ENCODE data around the gene ANKRD12. TPM values are rescaled to one million over a fixed set of nuclear protein-coding genes. Genes with fewer than 3 reads are reported as not detected.

ANKRD12 gene
- total and polyA plus RNA-seq, 4 donors, result 23.8 to 97.1 (median 54.8) TPM

GRCh38 chr18:9215221-9215933 lies 78.8 kb downstream of the ANKRD12 start:
- Histone ChIP-seq H3K9me3 (ENCODE audit: control insufficient read depth, insufficient read depth, low read length) (no peaks in the 10 kb centered on the region), H3K27ac (ENCODE audit: low read depth, low read length) (no peak overlapping the region), H3K27me3 (ENCODE audit: control insufficient read depth, insufficient read depth, low read length) (no peaks in the 10 kb centered on the region), H3K36me3 (ENCODE audit: control insufficient read depth, insufficient read depth, low read length) (no peaks in the 10 kb centered on the region), H3K4me3 (ENCODE audit: low read depth, low read length) (no peak overlapping the region), H3K4me1 (ENCODE audit: control insufficient read depth, insufficient read depth, low read length) (no peaks in the 10 kb centered on the region)
- WGBS (ENCODE audit: insufficient coverage), result 90% methylated on average over 2 of the region's 6 CpGs
- DNase-seq (ENCODE audit: low read depth in 4 of 6, low spot score in 6 of 6), result no peak

- no peaks in the 10 kb centered on the region for H3K9me3 ChIP-seq (ENCODE audit: control insufficient read depth, insufficient read depth, low read length)
- no peak overlapping the region for H3K4me3 ChIP-seq (ENCODE audit: low read depth, low read length)
- no peaks in the 10 kb centered on the region for H3K27me3 ChIP-seq (ENCODE audit: control insufficient read depth, insufficient read depth, low read length)
- no peak for DNase-seq (ENCODE audit: low read depth in 4 of 6, low spot score in 6 of 6)
- WGBS (ENCODE audit: insufficient coverage), result no CpG with 5 or more reads among the region's 3 CpGs
- H3K36me3 ChIP-seq (ENCODE audit: control insufficient read depth, insufficient read depth, low read length), result no peaks in the 10 kb centered on the region
- no peaks in the 10 kb centered on the region for H3K4me1 ChIP-seq (ENCODE audit: control insufficient read depth, insufficient read depth, low read length)
- no peak overlapping the region for H3K27ac ChIP-seq (ENCODE audit: low read depth, low read length)
Measured at GRCh38 chr18:9216459-9216858, 79.9 kb downstream of the ANKRD12 start.

GRCh38 chr18:9217743-9218451 lies 81.3 kb downstream of the ANKRD12 start:
- no peaks in the 10 kb centered on the region for H3K4me1 ChIP-seq (ENCODE audit: control insufficient read depth, insufficient read depth, low read length)
- no peak overlapping the region for H3K4me3 ChIP-seq (ENCODE audit: low read depth, low read length)
- no peaks in the 10 kb centered on the region for H3K9me3 ChIP-seq (ENCODE audit: control insufficient read depth, insufficient read depth, low read length)
- WGBS (ENCODE audit: insufficient coverage), result no CpG with 5 or more reads among the region's 3 CpGs
- peak in 1 of 6 donors; percentile 3 for DNase-seq (ENCODE audit: low read depth in 4 of 6, low spot score in 6 of 6)
- no peak overlapping the region for H3K27ac ChIP-seq (ENCODE audit: low read depth, low read length)
- H3K27me3 ChIP-seq (ENCODE audit: control insufficient read depth, insufficient read depth, low read length), result no peaks in the 10 kb centered on the region
- H3K36me3 ChIP-seq (ENCODE audit: control insufficient read depth, insufficient read depth, low read length), result no peaks in the 10 kb centered on the region

- no peaks in the 10 kb centered on the region for H3K27me3 ChIP-seq (ENCODE audit: control insufficient read depth, insufficient read depth, low read length)
- no peak overlapping the region for H3K27ac ChIP-seq (ENCODE audit: low read depth, low read length)
- no peaks in the 10 kb centered on the region for H3K4me1 ChIP-seq (ENCODE audit: control insufficient read depth, insufficient read depth, low read length)
- H3K9me3 ChIP-seq (ENCODE audit: control insufficient read depth, insufficient read depth, low read length), result no peaks in the 10 kb centered on the region
- no peak overlapping the region for H3K4me3 ChIP-seq (ENCODE audit: low read depth, low read length)
- WGBS (ENCODE audit: insufficient coverage), result no CpG with 5 or more reads among the region's 3 CpGs
- DNase-seq (ENCODE audit: low read depth in 4 of 6, low spot score in 6 of 6), result no peak
- H3K36me3 ChIP-seq (ENCODE audit: control insufficient read depth, insufficient read depth, low read length), result peaks cover 7% of the 10 kb centered on the region
Measured at GRCh38 chr18:9221040-9221439, 84.5 kb downstream of the ANKRD12 start.

DNA sequence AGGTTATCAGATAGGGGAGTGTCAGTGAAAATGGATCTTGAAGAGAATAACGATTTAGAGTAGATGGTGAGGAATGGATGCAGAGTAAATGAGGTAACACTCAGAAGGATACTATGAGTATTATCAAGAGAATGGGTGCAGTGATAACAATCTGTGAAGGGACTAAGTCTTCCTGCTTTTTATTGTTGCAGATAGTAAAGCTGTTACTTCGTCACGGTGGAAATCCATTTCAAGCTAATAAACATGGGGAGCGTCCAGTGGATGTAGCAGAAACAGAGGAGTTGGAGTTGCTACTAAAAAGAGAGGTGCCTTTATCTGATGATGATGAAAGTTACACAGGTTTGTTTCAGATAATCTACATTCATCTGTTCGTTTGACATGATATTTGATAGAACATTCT lies 85.1 kb downstream of the ANKRD12 start:
- Histone ChIP-seq H3K4me1 (ENCODE audit: control insufficient read depth, insufficient read depth, low read length) (no peaks in the 10 kb centered on the region), H3K9me3 (ENCODE audit: control insufficient read depth, insufficient read depth, low read length) (no peaks in the 10 kb centered on the region), H3K36me3 (ENCODE audit: control insufficient read depth, insufficient read depth, low read length) (peaks cover 10% of the 10 kb centered on the region), H3K27me3 (ENCODE audit: control insufficient read depth, insufficient read depth, low read length) (no peaks in the 10 kb centered on the region), H3K27ac (ENCODE audit: low read depth, low read length) (no peak overlapping the region), H3K4me3 (ENCODE audit: low read depth, low read length) (no peak overlapping the region)
- WGBS (ENCODE audit: insufficient coverage), result 89% methylated on average over 4 of the region's 5 CpGs
- no peak for DNase-seq (ENCODE audit: low read depth in 4 of 6, low spot score in 6 of 6)

- no peak overlapping the region for H3K4me3 ChIP-seq (ENCODE audit: low read depth, low read length)
- H3K27me3 ChIP-seq (ENCODE audit: control insufficient read depth, insufficient read depth, low read length), result no peaks in the 10 kb centered on the region
- H3K27ac ChIP-seq (ENCODE audit: low read depth, low read length), result no peak overlapping the region
- WGBS (ENCODE audit: insufficient coverage), result 100% methylated on average over 1 of the region's 5 CpGs
- peaks cover 10% of the 10 kb centered on the region for H3K36me3 ChIP-seq (ENCODE audit: control insufficient read depth, insufficient read depth, low read length)
- no peaks in the 10 kb centered on the region for H3K9me3 ChIP-seq (ENCODE audit: control insufficient read depth, insufficient read depth, low read length)
- no peak for DNase-seq (ENCODE audit: low read depth in 4 of 6, low spot score in 6 of 6)
- H3K4me1 ChIP-seq (ENCODE audit: control insufficient read depth, insufficient read depth, low read length), result no peaks in the 10 kb centered on the region
Measured at GRCh38 chr18:9223356-9223755, 86.8 kb downstream of the ANKRD12 start.

DNA sequence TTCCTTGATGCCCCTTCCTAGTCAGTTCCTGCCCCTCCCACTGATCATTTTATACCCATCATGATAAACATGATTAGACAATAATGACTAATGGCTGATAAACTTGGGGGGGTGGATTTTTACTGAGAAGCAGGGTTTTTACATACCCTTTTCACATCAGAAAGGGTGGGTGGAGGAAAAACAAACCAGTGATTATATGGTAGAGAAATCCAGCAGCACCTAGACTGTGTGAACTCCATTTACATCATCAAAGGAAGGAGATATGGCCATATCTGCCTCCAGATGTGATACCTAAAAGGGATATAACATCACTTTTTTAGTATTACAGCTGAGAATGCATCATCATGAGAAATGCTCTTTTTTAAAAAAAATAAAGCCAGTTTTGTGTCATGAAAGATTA lies 89.9 kb downstream of the ANKRD12 start:
- DNase-seq (ENCODE audit: low read depth in 4 of 6, low spot score in 6 of 6), result no peak
- Histone ChIP-seq H3K4me3 (ENCODE audit: low read depth, low read length) (no peak overlapping the region), H3K27me3 (ENCODE audit: control insufficient read depth, insufficient read depth, low read length) (no peaks in the 10 kb centered on the region), H3K4me1 (ENCODE audit: control insufficient read depth, insufficient read depth, low read length) (no peaks in the 10 kb centered on the region), H3K9me3 (ENCODE audit: control insufficient read depth, insufficient read depth, low read length) (no peaks in the 10 kb centered on the region), H3K36me3 (ENCODE audit: control insufficient read depth, insufficient read depth, low read length) (peaks cover 10% of the 10 kb centered on the region), H3K27ac (ENCODE audit: low read depth, low read length) (no peak overlapping the region)

DNA sequence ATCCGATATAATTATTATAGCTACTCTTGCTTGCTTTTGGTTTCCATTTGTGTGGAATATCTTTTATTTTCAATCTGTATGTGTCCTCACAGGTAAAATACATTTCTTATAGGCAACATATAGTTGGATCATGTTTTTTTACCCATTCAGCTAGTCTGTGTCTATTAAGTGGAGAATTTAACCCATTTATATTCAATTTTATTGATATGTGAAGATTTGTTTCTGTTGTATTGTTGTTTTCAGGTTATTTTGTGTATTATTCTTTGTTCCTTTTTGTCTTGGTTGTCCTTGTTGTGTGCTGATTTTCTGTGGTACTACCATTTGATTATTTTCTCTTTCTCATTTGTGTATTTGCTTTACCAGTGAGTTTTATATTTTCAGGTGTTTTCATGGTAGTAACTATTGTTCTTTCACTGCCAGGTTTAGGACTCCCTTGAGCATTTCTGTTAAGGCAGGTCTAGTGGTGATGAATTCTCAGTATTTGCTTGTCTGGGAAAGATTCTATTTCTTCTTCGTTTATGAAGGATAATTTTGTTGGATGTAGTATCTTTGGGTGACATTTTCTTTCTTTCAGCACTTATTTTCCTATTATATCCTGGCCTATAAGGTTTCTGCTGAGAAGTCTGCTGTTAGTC lies 95.4 kb downstream of the ANKRD12 start:
- Histone ChIP-seq H3K4me3 (ENCODE audit: low read depth, low read length) (no peak overlapping the region), H3K36me3 (ENCODE audit: control insufficient read depth, insufficient read depth, low read length) (peaks cover 13% of the 10 kb centered on the region), H3K27me3 (ENCODE audit: control insufficient read depth, insufficient read depth, low read length) (no peaks in the 10 kb centered on the region), H3K27ac (ENCODE audit: low read depth, low read length) (no peak overlapping the region), H3K9me3 (ENCODE audit: control insufficient read depth, insufficient read depth, low read length) (peaks cover 2% of the 10 kb centered on the region), H3K4me1 (ENCODE audit: control insufficient read depth, insufficient read depth, low read length) (no peaks in the 10 kb centered on the region)
- no CpG with 5 or more reads among the region's 2 CpGs for WGBS (ENCODE audit: insufficient coverage)
- no peak for DNase-seq (ENCODE audit: low read depth in 4 of 6, low spot score in 6 of 6)

DNA sequence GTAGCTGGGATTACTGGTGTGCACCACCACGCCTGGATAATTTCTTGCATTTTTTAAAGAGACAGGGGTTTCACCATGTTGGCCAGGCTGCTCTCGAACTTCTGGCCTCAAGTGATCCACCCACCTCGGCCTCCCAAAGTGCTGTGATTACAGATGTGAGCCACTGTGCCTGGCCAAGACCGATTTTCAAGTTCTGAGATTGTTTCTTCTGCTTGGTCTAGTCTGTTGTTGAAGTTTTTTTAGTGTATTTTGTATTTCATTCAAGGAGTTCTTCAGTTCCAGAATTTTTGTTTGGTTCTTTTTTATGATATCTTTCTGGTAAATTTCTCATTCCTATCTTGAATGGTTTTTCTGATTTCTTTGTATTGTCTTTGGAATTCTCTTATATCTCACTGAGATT lies 96.4 kb downstream of the ANKRD12 start:
- H3K4me3 ChIP-seq (ENCODE audit: low read depth, low read length), result no peak overlapping the region
- peaks cover 13% of the 10 kb centered on the region for H3K36me3 ChIP-seq (ENCODE audit: control insufficient read depth, insufficient read depth, low read length)
- H3K27me3 ChIP-seq (ENCODE audit: control insufficient read depth, insufficient read depth, low read length), result no peaks in the 10 kb centered on the region
- WGBS (ENCODE audit: insufficient coverage), result 94% methylated on average over 3 of the region's 4 CpGs
- DNase-seq (ENCODE audit: low read depth in 4 of 6, low spot score in 6 of 6), result no peak
- H3K27ac ChIP-seq (ENCODE audit: low read depth, low read length), result no peak overlapping the region
- H3K9me3 ChIP-seq (ENCODE audit: control insufficient read depth, insufficient read depth, low read length), result peaks cover 2% of the 10 kb centered on the region
- no peaks in the 10 kb centered on the region for H3K4me1 ChIP-seq (ENCODE audit: control insufficient read depth, insufficient read depth, low read length)

All from spinal cord (tissue), 10 donors.